Fibroblast of pulmonary artery (primary cell): ENCODE data around the gene CXCR3.
"Not testable (repeated sequence)": the region's sequence is repeated elsewhere in the genome, so short reads cannot be mapped to it uniquely, and the experiment has no call there.

Source experiments
- DNase-seq: peaks from one replicate; pipeline ENCODE4 v3.0.0-alpha.2; 2010; ENCODE audit warnings: low read depth
- H3K4me3 ChIP-seq: replicated peaks from 2 replicates; pipeline ENCODE4 v1.5.1; 2011; ENCODE audit warnings: low read depth, mild to moderate bottlenecking, control low read depth, low read length, moderate library complexity
- CTCF ChIP-seq: IDR thresholded peaks from 2 replicates; pipeline ENCODE4 v1.5.1; 2011; ENCODE audit warnings: mild to moderate bottlenecking, control low read depth, low read length, inconsistent platforms; ENCODE audit errors: missing control alignments

CXCR3 gene

GRCh38 chrX:71618787-71619186 is 476 bp upstream of the CXCR3 start:
- no peak overlapping the region for H3K4me3 ChIP-seq
- DNase-seq: no peak
- TF ChIP-seq CTCF: no peak

GRCh38 chrX:71617742-71618141 is 569 bp downstream of the CXCR3 start:
- no peak for DNase-seq
- TF ChIP-seq CTCF: no peak
- no peak overlapping the region for H3K4me3 ChIP-seq

GRCh38 chrX:71616672-71617529 is 1.4 kb downstream of the CXCR3 start:
- DNase-seq: no peak
- H3K4me3 ChIP-seq: no peak overlapping the region
- TF ChIP-seq CTCF: no peak

- no peak for TF ChIP-seq CTCF
- no peak for DNase-seq
- no peak overlapping the region for H3K4me3 ChIP-seq
Observed at GRCh38 chrX:71615954-71616353, 2.4 kb downstream of the CXCR3 start.

GRCh38 chrX:71615056-71615455 is 3.3 kb downstream of the CXCR3 start:
- no peak overlapping the region for H3K4me3 ChIP-seq
- no peak for DNase-seq
- no peak for TF ChIP-seq CTCF

GRCh38 chrX:71612256-71612655 is 6.1 kb downstream of the CXCR3 start:
- DNase-seq: no peak
- no peak for TF ChIP-seq CTCF
- no peak overlapping the region for H3K4me3 ChIP-seq

GRCh38 chrX:71611736-71612135 is 6.6 kb downstream of the CXCR3 start:
- not testable (repeated sequence) for DNase-seq, H3K4me3 ChIP-seq
